NCI-H2171 treated with DMSO at 0.1 percent for 48 hours (cell line): ENCODE results near the gene PDZD8.
"Not testable (repeated sequence)": the region's sequence is repeated elsewhere in the genome, so short reads cannot be mapped to it uniquely, and the experiment has no call there.

Source experiments
- DNase-seq: peaks from one replicate; lab custom pipeline; 2025; lab: John Stamatoyannopoulos, UW

Gene PDZD8

GRCh38 chr10:117348236-117348635, 27.0 kb downstream of the PDZD8 start:
- no peak for DNase-seq

GRCh38 chr10:117346574-117346973, 28.7 kb downstream of the PDZD8 start:
- DNase-seq, result no peak

- DNase-seq, result peak; percentile 15
These were observed 30.1 kb downstream of the PDZD8 start for GRCh38 chr10:117345143-117345542.

GRCh38 chr10:117342641-117343040, 32.6 kb downstream of the PDZD8 start:
- no peak for DNase-seq

GRCh38 chr10:117341061-117341460, 34.2 kb downstream of the PDZD8 start:
- DNase-seq, result no peak

- no peak for DNase-seq
These were observed 35.3 kb downstream of the PDZD8 start for GRCh38 chr10:117339979-117340378.

- no peak for DNase-seq
These were observed 35.7 kb downstream of the PDZD8 start for GRCh38 chr10:117339578-117339977.

- peak; percentile 22 for DNase-seq
These were observed 40.3 kb downstream of the PDZD8 start for GRCh38 chr10:117334926-117335325.

- DNase-seq, result no peak
These were observed 41.2 kb downstream of the PDZD8 start for GRCh38 chr10:117334066-117334465.

GRCh38 chr10:117327262-117327661, 48.0 kb downstream of the PDZD8 start:
- DNase-seq, result no peak

GRCh38 chr10:117324367-117324766, 50.9 kb downstream of the PDZD8 start:
- no peak for DNase-seq

GRCh38 chr10:117322260-117322659, 53.0 kb downstream of the PDZD8 start:
- DNase-seq, result no peak

GRCh38 chr10:117320050-117320665, 55.1 kb downstream of the PDZD8 start:
- peak; percentile 8 for DNase-seq

- no peak for DNase-seq
These were observed 56.3 kb downstream of the PDZD8 start for GRCh38 chr10:117318909-117319308.

- no peak for DNase-seq
These were observed 58.5 kb downstream of the PDZD8 start for GRCh38 chr10:117316701-117317100.

GRCh38 chr10:117313641-117314040, 61.6 kb downstream of the PDZD8 start:
- DNase-seq, result no peak

- no peak for DNase-seq
These were observed 62.8 kb downstream of the PDZD8 start for GRCh38 chr10:117312430-117312829.

GRCh38 chr10:117311261-117311660, 64.0 kb downstream of the PDZD8 start:
- no peak for DNase-seq

GRCh38 chr10:117306674-117307073, 68.6 kb downstream of the PDZD8 start:
- DNase-seq, result no peak

GRCh38 chr10:117303451-117303850, 71.8 kb downstream of the PDZD8 start:
- DNase-seq, result not testable (repeated sequence)

- DNase-seq, result no peak
These were observed 74.6 kb downstream of the PDZD8 start for GRCh38 chr10:117300671-117301070.

GRCh38 chr10:117299435-117299834, 75.8 kb downstream of the PDZD8 start:
- no peak for DNase-seq

- DNase-seq, result no peak
These were observed 77.0 kb downstream of the PDZD8 start for GRCh38 chr10:117298219-117298618.

GRCh38 chr10:117294735-117295134, 80.5 kb downstream of the PDZD8 start:
- DNase-seq, result no peak
